Right atrium auricular region (tissue), 2 donors: ENCODE results near the gene MOSPD3. TPM values are rescaled to one million over a fixed set of nuclear protein-coding genes. Genes with fewer than 3 reads are reported as not detected.

Source experiments
- DNase-seq: peaks from one replicate; pipeline ENCODE4 v3.0.0-alpha.2; 2019; ENCODE audit warnings: low spot score
- H3K27ac ChIP-seq, 2 donors: fragments of 200-600 bp; sonication (generic); 1 replicate in 1 of 2; 2 replicates in 1 of 2; pipeline ENCODE4 v1.5.1; 2016 to 2019
- H3K27me3 ChIP-seq, 2 donors: fragments of 200-600 bp; sonication (generic); one replicate each; pipeline versions ENCODE4 v1.5.1 to v1.6.0; 2017 to 2019
- H3K36me3 ChIP-seq: fragments of 200-600 bp; sonication (generic); one replicate; pipeline ENCODE4 v1.5.1; 2016
- H3K4me1 ChIP-seq, 2 donors: fragments of 200-600 bp; sonication (generic); one replicate each; pipeline versions ENCODE4 v1.5.1 to v1.6.0; 2017 to 2019
- H3K4me3 ChIP-seq, 2 donors: fragments of 200-600 bp; sonication (generic); 1 replicate in 1 of 2; 2 replicates in 1 of 2; pipeline ENCODE4 v1.5.1; 2017 to 2019; ENCODE audit warnings: mild to moderate bottlenecking in 1 of 2, moderate library complexity in 1 of 2
- H3K9me3 ChIP-seq, 2 donors: fragments of 200-600 bp; sonication (generic); one replicate each; pipeline ENCODE4 v1.5.1; 2019
- CTCF ChIP-seq, 2 donors: fragments of 200-600 bp; sonication (generic); IDR thresholded peaks; one replicate each; pipeline ENCODE4 v1.5.1; 2019; ENCODE audit warnings: antibody characterized with exemption in 2 of 2
- total RNA-seq, 2 donors: library from RNA; depleted of rRNA; stranded (reverse); fragments of >200 nt; gene quantifications; one replicate each; pipeline ENCODE4 v1.1.0, GENCODE V29; 2016

The MOSPD3 gene
- total RNA-seq, 2 donors from 2014 or later, result 11.8 to 13.5 TPM

GRCh38 chr7:100575206-100575631 lies 37.1 kb upstream of the MOSPD3 start:
- no peak for DNase-seq
- Histone ChIP-seq H3K36me3 (peaks cover 62% of the 10 kb centered on the region), H3K27ac (no peak overlapping the region), H3K4me3 (no peak overlapping the region), H3K9me3 (no peaks in the 10 kb centered on the region), H3K27me3 (no peaks in the 10 kb centered on the region), H3K4me1 (peaks cover 0 to 4% of the 10 kb centered on the region in 2 donors)
- no peak for TF ChIP-seq CTCF (IDR thresholded peaks at IDR 0.05)

- Histone ChIP-seq H3K36me3 (peaks cover 68% of the 10 kb centered on the region), H3K27me3 (no peaks in the 10 kb centered on the region), H3K27ac (no peak overlapping the region), H3K9me3 (no peaks in the 10 kb centered on the region), H3K4me1 (no peaks in the 10 kb centered on the region), H3K4me3 (no peak overlapping the region)
- no peak for DNase-seq
- TF ChIP-seq CTCF (IDR thresholded peaks at IDR 0.05), result no peak
Measured at GRCh38 chr7:100575746-100576383, 36.5 kb upstream of the MOSPD3 start.

- Histone ChIP-seq H3K36me3 (peaks cover 75% of the 10 kb centered on the region), H3K27me3 (no peaks in the 10 kb centered on the region)
- DNase-seq, result no peak
Measured at GRCh38 chr7:100576384-100576993, 35.9 kb upstream of the MOSPD3 start.

GRCh38 chr7:100577103-100577502 lies 35.2 kb upstream of the MOSPD3 start:
- Histone ChIP-seq H3K4me3 (no peak overlapping the region), H3K27ac (no peak overlapping the region), H3K36me3 (peaks cover 81% of the 10 kb centered on the region), H3K27me3 (no peaks in the 10 kb centered on the region), H3K4me1 (no peaks in the 10 kb centered on the region), H3K9me3 (no peaks in the 10 kb centered on the region)
- no peak for DNase-seq
- no peak for TF ChIP-seq CTCF (IDR thresholded peaks at IDR 0.05)

More at GRCh38 chr7:100576384-100576993, 35.9 kb upstream of the MOSPD3 start:
- Histone ChIP-seq H3K9me3 (no peaks in the 10 kb centered on the region), H3K27ac (no peak overlapping the region), H3K4me1 (no peaks in the 10 kb centered on the region), H3K4me3 (no peak overlapping the region)
- TF ChIP-seq CTCF (IDR thresholded peaks at IDR 0.05), result no peak

GRCh38 chr7:100577507-100577906 lies 34.8 kb upstream of the MOSPD3 start:
- no peak overlapping the region for H3K27ac ChIP-seq
- H3K4me3 ChIP-seq, result no peak overlapping the region
- TF ChIP-seq CTCF (IDR thresholded peaks at IDR 0.05), result no peak
- H3K4me1 ChIP-seq, result peaks cover 0 to 3% of the 10 kb centered on the region in 2 donors
- peaks cover 85% of the 10 kb centered on the region for H3K36me3 ChIP-seq
- H3K9me3 ChIP-seq, result no peaks in the 10 kb centered on the region
- H3K27me3 ChIP-seq, result no peaks in the 10 kb centered on the region
- DNase-seq, result no peak
